GM19397 (cell line): ENCODE measurements around the gene GTPBP6.

Experiments
- ATAC-seq: cut with Tn5 transposase; IDR thresholded peaks from one replicate; pipeline ENCODE4 v1.9.1; 2021; ENCODE audit warnings: mild to moderate bottlenecking, moderate library complexity; ENCODE audit not compliant: unreplicated experiment

Gene GTPBP6, protein sequence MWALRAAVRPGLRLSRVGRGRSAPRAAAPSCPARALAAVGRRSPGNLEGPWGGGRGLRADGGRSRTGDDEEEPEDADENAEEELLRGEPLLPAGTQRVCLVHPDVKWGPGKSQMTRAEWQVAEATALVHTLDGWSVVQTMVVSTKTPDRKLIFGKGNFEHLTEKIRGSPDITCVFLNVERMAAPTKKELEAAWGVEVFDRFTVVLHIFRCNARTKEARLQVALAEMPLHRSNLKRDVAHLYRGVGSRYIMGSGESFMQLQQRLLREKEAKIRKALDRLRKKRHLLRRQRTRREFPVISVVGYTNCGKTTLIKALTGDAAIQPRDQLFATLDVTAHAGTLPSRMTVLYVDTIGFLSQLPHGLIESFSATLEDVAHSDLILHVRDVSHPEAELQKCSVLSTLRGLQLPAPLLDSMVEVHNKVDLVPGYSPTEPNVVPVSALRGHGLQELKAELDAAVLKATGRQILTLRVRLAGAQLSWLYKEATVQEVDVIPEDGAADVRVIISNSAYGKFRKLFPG

DNA sequence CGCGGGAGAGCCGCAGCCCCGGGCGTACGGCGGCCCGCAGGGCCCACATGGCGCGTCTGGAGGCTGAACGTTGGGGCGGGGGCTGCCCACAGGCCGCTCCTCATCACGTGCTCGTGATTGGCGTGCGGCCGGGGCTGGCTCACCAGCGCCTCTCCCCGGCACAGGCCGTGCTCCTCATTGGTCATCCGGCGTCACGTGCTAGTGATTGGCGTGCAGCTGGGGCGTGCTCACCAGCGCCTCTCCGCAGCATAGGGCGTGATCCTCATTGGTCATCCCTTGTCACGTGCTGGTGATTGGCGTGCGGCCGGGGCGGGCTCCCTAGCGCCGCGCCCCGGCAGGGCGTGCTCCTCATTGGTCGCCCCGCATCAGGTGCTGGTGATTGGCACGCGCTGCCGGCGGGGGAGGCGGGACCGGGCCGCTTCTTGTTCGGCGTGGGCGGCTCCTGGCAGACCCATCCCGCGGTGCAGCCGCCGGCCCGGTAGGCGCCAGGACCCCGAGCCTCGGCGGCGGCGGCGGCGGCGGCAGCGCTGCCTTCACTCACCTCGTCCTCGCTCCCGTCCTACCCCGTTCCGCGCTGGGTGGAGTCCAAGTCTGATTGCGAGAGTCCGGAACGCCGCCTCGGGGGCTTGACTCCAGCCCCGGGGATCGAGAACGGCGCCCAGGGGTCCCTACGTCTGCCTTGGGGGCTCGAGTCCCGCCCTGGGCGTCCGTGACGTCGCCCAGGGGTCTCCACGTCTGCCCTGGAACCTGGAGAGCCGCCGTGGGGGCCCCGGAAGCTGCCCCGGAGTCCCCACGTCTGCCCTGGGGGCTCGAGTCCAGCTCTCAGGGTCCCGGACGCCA, at the start of gene GTPBP6:
TSS of gene GTPBP6 (minus strand) at position 58 of the 840 bp plus-strand sequence. CDS start at position 49, 9 bp downstream.
- peak; percentile 84 for ATAC-seq

GRCh38 chrX:367866-368265, 49.3 kb upstream of the GTPBP6 start:
- ATAC-seq, result no peak

- ATAC-seq, result no peak
Observed at GRCh38 chrX:367349-367748, 48.8 kb upstream of the GTPBP6 start.

DNA sequence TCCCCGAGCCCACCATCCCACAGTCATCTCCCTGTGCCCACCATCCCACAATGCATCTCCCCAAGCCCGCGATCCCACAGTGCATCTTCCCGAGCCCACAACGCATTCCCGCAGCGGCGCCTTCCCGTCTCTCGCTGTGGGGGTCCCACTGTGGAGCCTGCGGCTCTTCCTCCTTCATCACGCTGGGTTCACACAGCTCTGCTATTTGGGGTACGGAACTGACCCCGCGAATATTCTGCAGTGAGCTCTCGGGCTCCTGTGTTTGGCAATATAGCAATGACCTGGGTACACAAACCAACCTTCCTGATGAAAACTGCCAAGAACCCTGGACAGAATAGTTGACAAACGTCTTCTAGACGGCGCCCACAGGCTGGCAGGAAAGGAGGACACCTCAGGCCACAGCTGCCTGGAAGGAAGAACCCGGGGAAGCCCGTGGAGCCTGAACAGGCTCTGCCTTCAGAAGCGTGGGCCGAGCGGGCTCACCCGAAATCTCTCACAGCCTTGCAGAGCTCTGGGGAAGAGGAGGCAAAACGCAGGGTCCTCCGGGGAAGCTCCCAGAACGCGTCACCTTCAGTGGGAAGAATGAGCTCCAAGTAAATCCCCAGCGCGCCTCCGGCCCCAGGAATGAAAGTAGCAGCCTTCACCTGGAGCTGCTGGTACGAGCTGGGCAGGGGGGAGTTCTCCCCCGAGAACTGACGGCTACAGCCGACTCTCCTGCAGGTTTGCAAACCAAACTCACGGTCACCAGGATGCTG, 45.2 kb upstream of the GTPBP6 start:
- ATAC-seq, result no peak

GRCh38 chrX:362937-363620, 44.5 kb upstream of the GTPBP6 start:
- ATAC-seq, result no peak

DNA sequence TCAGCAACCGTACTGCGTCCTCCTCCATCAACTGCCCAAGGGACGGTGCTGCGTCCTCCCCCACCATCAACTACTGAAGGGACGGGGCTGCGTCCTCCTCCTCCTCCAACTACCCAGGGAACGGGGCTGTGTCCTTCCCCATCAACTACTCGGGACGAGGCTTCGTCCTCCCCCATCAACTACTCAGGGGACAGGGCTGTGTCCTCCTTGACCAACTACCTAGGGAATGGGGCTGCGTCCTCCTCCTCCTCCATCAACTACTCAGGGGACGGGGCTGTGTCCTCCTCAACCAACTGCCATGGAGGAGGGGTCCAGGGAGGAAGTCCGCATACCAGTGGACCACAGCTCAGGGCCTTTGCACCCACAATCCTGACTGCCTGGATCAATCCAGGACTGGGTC, 43.8 kb upstream of the GTPBP6 start:
- ATAC-seq, result no peak

GRCh38 chrX:361231-362145, 42.9 kb upstream of the GTPBP6 start:
- no peak for ATAC-seq

- ATAC-seq, result no peak
Observed at GRCh38 chrX:360496-361150, 42.0 kb upstream of the GTPBP6 start.

- ATAC-seq, result no peak
Observed at GRCh38 chrX:358651-359143, 40.1 kb upstream of the GTPBP6 start.

- ATAC-seq, result no peak
Observed at GRCh38 chrX:357693-358471, 39.3 kb upstream of the GTPBP6 start.

- ATAC-seq, result no peak
Observed at GRCh38 chrX:357035-357692, 38.6 kb upstream of the GTPBP6 start.

- no peak for ATAC-seq
Observed at GRCh38 chrX:356385-357034, 37.9 kb upstream of the GTPBP6 start.

GRCh38 chrX:355329-356050, 36.9 kb upstream of the GTPBP6 start:
- ATAC-seq, result no peak

- no peak for ATAC-seq
Observed at GRCh38 chrX:353566-354535, 35.3 kb upstream of the GTPBP6 start.
